Measurements from ENCODE around the gene MTX1.
"Not testable (repeated sequence)": the region's sequence is repeated elsewhere in the genome, so short reads cannot be mapped to it uniquely, and the experiment has no call there.

MTX1 gene

GRCh38 chr1:155211381-155212050 lies 3.0 kb downstream of the MTX1 start:
- not testable (repeated sequence) for H3K4me3 ChIP-seq (ENCODE audit: low read length); H2AFZ ChIP-seq (ENCODE audit: low read depth, low read length); H3K27me3 ChIP-seq (ENCODE audit: insufficient read depth, low read length); H3K9me3 ChIP-seq (ENCODE audit: low read length)
- Histone ChIP-seq H3K36me3 (ENCODE audit: insufficient read depth, low read length) (peaks cover 17% of the 10 kb centered on the region), H3K4me1 (ENCODE audit: insufficient read depth, low read length) (peaks cover 24% of the 10 kb centered on the region)

- not testable (repeated sequence) for H3K9me3 ChIP-seq (ENCODE audit: low read length); H2AFZ ChIP-seq (ENCODE audit: low read depth, low read length); H3K27me3 ChIP-seq (ENCODE audit: insufficient read depth, low read length); H3K4me3 ChIP-seq (ENCODE audit: low read length)
- Histone ChIP-seq H3K36me3 (ENCODE audit: insufficient read depth, low read length) (peaks cover 20% of the 10 kb centered on the region), H3K4me1 (ENCODE audit: insufficient read depth, low read length) (peaks cover 22% of the 10 kb centered on the region)
Measured at GRCh38 chr1:155212051-155212440, 3.6 kb downstream of the MTX1 start.

- not testable (repeated sequence) for H3K4me3 ChIP-seq (ENCODE audit: low read length); H3K27me3 ChIP-seq (ENCODE audit: insufficient read depth, low read length); H3K4me1 ChIP-seq (ENCODE audit: insufficient read depth, low read length); H3K9me3 ChIP-seq (ENCODE audit: low read length); H2AFZ ChIP-seq (ENCODE audit: low read depth, low read length)
- H3K36me3 ChIP-seq (ENCODE audit: insufficient read depth, low read length): peaks cover 27% of the 10 kb centered on the region
Measured at GRCh38 chr1:155214702-155215101, 6.2 kb downstream of the MTX1 start.

- peaks cover 24% of the 10 kb centered on the region for H3K36me3 ChIP-seq (ENCODE audit: insufficient read depth, low read length)
- H3K4me1 ChIP-seq (ENCODE audit: insufficient read depth, low read length): no peaks in the 10 kb centered on the region
- no peaks in the 10 kb centered on the region for H3K9me3 ChIP-seq (ENCODE audit: low read length)
- H3K27me3 ChIP-seq (ENCODE audit: insufficient read depth, low read length): no peaks in the 10 kb centered on the region
- no peak overlapping the region for H3K4me3 ChIP-seq (ENCODE audit: low read length)
- H2AFZ ChIP-seq (ENCODE audit: low read depth, low read length): no peak overlapping the region
Measured at GRCh38 chr1:155218854-155219591, 10.5 kb downstream of the MTX1 start.

- no peak overlapping the region for H2AFZ ChIP-seq (ENCODE audit: low read depth, low read length)
- H3K9me3 ChIP-seq (ENCODE audit: low read length): no peaks in the 10 kb centered on the region
- H3K36me3 ChIP-seq (ENCODE audit: insufficient read depth, low read length): peaks cover 28% of the 10 kb centered on the region
- H3K27me3 ChIP-seq (ENCODE audit: insufficient read depth, low read length): no peaks in the 10 kb centered on the region
- no peaks in the 10 kb centered on the region for H3K4me1 ChIP-seq (ENCODE audit: insufficient read depth, low read length)
- H3K4me3 ChIP-seq (ENCODE audit: low read length): no peak overlapping the region
Measured at GRCh38 chr1:155219592-155220031, 11.1 kb downstream of the MTX1 start.

- not testable (repeated sequence) for H3K4me1 ChIP-seq (ENCODE audit: insufficient read depth, low read length); H2AFZ ChIP-seq (ENCODE audit: low read depth, low read length); H3K9me3 ChIP-seq (ENCODE audit: low read length); H3K4me3 ChIP-seq (ENCODE audit: low read length); H3K27me3 ChIP-seq (ENCODE audit: insufficient read depth, low read length)
- H3K36me3 ChIP-seq (ENCODE audit: insufficient read depth, low read length): peaks cover 31% of the 10 kb centered on the region
Measured at GRCh38 chr1:155220211-155220965, 11.9 kb downstream of the MTX1 start.

- no peaks in the 10 kb centered on the region for H3K27me3 ChIP-seq (ENCODE audit: insufficient read depth, low read length)
- H3K36me3 ChIP-seq (ENCODE audit: insufficient read depth, low read length): peaks cover 17% of the 10 kb centered on the region
- H2AFZ ChIP-seq (ENCODE audit: low read depth, low read length): no peak overlapping the region
- H3K4me3 ChIP-seq (ENCODE audit: low read length): no peak overlapping the region
- peaks cover 15% of the 10 kb centered on the region for H3K4me1 ChIP-seq (ENCODE audit: insufficient read depth, low read length)
- H3K9me3 ChIP-seq (ENCODE audit: low read length): no peaks in the 10 kb centered on the region
Measured at GRCh38 chr1:155223047-155223446, 14.6 kb downstream of the MTX1 start.

GRCh38 chr1:155225404-155225759 lies 16.9 kb downstream of the MTX1 start:
- not testable (repeated sequence) for H3K4me3 ChIP-seq (ENCODE audit: low read length); H3K9me3 ChIP-seq (ENCODE audit: low read length); H3K27me3 ChIP-seq (ENCODE audit: insufficient read depth, low read length); H2AFZ ChIP-seq (ENCODE audit: low read depth, low read length)
- Histone ChIP-seq H3K36me3 (ENCODE audit: insufficient read depth, low read length) (peaks cover 17% of the 10 kb centered on the region), H3K4me1 (ENCODE audit: insufficient read depth, low read length) (peaks cover 18% of the 10 kb centered on the region)

GRCh38 chr1:155226188-155226909 lies 17.9 kb downstream of the MTX1 start:
- Histone ChIP-seq H3K9me3 (ENCODE audit: low read length) (no peaks in the 10 kb centered on the region), H2AFZ (ENCODE audit: low read depth, low read length) (peak overlapping the region; percentile 10), H3K27me3 (ENCODE audit: insufficient read depth, low read length) (no peaks in the 10 kb centered on the region), H3K4me3 (ENCODE audit: low read length) (peak overlapping the region; percentile 76), H3K36me3 (ENCODE audit: insufficient read depth, low read length) (peaks cover 14% of the 10 kb centered on the region), H3K4me1 (ENCODE audit: insufficient read depth, low read length) (peaks cover 18% of the 10 kb centered on the region)

GRCh38 chr1:155226910-155227260 lies 18.4 kb downstream of the MTX1 start:
- Histone ChIP-seq H3K9me3 (ENCODE audit: low read length) (no peaks in the 10 kb centered on the region), H3K27me3 (ENCODE audit: insufficient read depth, low read length) (no peaks in the 10 kb centered on the region), H3K36me3 (ENCODE audit: insufficient read depth, low read length) (peaks cover 14% of the 10 kb centered on the region), H3K4me1 (ENCODE audit: insufficient read depth, low read length) (peaks cover 18% of the 10 kb centered on the region), H2AFZ (ENCODE audit: low read depth, low read length) (peak overlapping the region; percentile 10), H3K4me3 (ENCODE audit: low read length) (peak overlapping the region; percentile 76)

- peak overlapping the region; percentile 76 for H3K4me3 ChIP-seq (ENCODE audit: low read length)
- no peaks in the 10 kb centered on the region for H3K9me3 ChIP-seq (ENCODE audit: low read length)
- peak overlapping the region; percentile 10 for H2AFZ ChIP-seq (ENCODE audit: low read depth, low read length)
- no peaks in the 10 kb centered on the region for H3K27me3 ChIP-seq (ENCODE audit: insufficient read depth, low read length)
- H3K4me1 ChIP-seq (ENCODE audit: insufficient read depth, low read length): peaks cover 18% of the 10 kb centered on the region
- peaks cover 14% of the 10 kb centered on the region for H3K36me3 ChIP-seq (ENCODE audit: insufficient read depth, low read length)
Measured at GRCh38 chr1:155227261-155228095, 19.0 kb downstream of the MTX1 start.

- Histone ChIP-seq H3K36me3 (ENCODE audit: insufficient read depth, low read length) (peaks cover 14% of the 10 kb centered on the region), H3K27me3 (ENCODE audit: insufficient read depth, low read length) (no peaks in the 10 kb centered on the region), H3K4me3 (ENCODE audit: low read length) (peak overlapping the region; percentile 76), H3K9me3 (ENCODE audit: low read length) (no peaks in the 10 kb centered on the region), H2AFZ (ENCODE audit: low read depth, low read length) (no peak overlapping the region), H3K4me1 (ENCODE audit: insufficient read depth, low read length) (peaks cover 18% of the 10 kb centered on the region)
Measured at GRCh38 chr1:155228096-155228427, 19.6 kb downstream of the MTX1 start.
